HG03103 (cell line): ENCODE data around the gene IL17RC.
"Not testable (repeated sequence)": the region's sequence is repeated elsewhere in the genome, so short reads cannot be mapped to it uniquely, and the experiment has no call there.

Experiments
- ATAC-seq: cut with Tn5 transposase; IDR thresholded peaks from one replicate; pipeline ENCODE4 v1.9.1; 2021; ENCODE audit warnings: low read depth; ENCODE audit not compliant: unreplicated experiment

The IL17RC gene

DNA sequence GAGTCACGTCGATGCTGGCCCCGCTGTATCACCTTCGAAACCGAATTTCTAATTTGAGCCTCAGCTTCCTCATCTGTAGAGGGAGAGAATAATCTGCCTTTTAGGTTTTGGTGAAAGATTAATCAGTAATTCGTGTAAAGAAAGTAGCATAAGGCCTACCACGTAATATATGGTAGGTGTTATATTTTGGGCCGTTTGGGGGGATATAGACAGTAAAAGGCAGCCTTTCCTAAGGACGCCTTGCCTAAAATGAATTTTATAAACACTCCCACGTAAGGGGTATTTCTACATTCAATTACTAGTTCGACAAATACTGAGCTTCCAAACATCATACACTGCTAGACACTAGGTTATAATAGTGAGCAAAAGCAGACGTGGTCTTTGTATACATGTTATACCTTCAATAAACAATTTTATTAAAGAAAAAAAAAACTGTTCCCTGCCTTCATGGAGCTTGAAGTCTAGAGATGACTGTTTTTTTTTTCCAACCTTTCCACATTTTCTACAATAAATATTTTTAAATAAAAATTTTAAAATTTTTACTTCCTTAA is 25.8 kb upstream of the IL17RC start:
- ATAC-seq = no peak

DNA sequence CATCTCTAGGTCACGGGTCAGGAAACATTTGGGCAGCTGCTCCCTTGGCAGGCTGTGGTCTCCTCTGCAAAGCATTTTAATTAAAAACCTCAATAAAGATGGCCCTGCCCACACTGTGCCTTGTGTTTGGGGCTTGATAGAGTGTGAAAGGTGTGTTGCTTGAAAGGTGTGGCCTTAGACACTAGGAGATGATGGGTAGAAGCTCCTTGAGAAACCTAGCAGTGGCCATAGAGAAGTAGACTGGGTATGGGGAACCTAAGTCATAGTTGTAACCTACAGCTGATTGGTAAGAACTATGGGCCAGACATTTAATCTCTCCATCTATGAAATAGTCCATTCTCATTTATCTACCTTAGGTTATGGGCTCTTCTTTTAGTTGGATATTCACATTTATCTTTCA is 23.2 kb upstream of the IL17RC start:
- no peak for ATAC-seq

DNA sequence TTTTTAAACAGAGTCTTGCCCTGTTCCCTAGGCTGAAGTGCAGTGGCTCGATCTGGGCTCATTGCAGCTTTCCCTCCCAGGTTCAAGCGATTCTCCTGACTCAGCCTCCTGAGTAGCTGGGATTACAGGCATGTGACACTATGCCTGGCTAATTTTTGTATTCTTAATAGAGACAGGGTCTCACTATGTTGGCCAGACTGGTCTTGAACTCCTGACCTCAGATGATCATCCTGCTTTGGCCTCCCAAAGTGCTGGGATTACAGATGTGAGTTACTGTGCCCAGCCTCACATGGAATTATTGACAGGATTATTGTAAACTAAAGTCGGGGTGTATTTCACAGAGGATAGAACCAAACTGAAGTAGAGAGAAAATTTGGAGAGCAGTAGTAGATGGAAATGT is 21.2 kb upstream of the IL17RC start:
- ATAC-seq = not testable (repeated sequence)

DNA sequence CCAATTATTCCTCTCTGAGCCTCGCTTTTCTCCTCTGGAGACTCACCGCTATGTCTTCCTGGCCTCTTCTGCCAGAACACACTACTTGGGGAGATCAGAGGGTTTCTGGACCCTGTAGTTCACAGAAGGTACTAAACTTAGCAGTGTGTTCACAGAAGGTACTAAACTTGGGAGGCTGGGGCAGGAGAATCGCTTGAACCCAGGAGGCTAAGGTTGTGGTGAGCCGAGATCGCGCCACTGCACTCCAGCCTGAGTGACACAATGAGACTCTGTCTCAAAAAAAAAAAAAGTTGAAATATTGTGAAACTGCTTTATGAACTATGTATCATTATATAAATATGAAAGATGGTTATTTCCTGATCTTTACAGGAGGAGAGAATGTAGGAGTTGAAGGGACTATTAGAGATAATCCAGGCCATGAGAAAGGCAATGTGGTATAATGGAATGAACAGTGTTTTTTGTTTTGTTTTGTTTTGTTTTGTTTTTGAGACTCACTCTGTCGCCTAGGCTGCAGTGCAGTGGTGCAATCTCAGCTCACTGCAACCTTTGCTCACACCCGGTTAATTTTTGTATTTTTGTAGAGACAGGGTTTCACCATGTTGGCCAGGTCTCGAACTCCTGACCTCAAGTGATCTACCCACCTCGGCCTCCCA is 20.0 kb upstream of the IL17RC start:
- ATAC-seq = not testable (repeated sequence)

DNA sequence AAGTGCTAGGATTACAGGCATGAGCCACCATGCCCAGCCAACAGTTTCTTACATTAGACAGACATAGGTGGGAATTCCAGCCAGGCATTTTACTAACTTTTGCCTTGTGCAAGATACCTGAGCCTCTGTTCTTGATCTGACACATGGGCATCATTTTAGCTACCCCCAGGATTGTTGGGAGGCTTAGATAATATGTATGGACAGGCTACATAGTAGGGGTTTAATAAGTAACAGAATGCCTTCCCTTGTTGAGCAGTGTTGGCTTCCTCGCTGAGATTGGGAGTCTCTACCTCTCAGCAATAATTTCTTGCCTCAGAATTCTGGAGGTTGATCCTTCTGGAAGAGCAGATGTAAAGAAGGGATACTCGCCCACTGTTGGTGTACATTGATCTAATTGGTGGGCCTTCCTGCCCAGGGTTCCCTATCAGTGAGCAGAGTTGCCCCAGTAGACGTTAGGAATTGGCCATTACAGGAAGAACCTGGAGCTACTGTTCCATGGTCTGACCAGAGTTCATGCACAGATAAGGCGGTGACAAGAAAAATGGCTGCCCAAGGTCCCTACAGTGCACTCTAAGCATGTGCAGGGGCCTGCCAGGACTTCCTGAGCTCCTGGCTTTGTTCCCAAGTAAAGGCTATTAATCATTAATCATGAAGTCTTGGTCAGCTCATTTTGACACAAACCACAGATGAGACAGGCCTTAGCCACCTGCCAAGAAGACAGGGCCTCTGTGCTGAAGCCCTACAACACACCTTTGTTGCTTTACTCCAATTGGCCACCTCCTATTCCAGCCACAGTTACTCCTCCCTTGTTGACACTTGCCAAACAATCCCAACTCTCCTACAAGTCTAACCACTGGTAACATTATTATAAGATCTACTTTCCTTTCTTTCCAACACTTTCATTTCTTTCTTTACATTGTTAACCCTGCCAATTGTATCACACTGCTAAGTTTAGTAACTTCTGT is 19.2 kb upstream of the IL17RC start:
- ATAC-seq = no peak

DNA sequence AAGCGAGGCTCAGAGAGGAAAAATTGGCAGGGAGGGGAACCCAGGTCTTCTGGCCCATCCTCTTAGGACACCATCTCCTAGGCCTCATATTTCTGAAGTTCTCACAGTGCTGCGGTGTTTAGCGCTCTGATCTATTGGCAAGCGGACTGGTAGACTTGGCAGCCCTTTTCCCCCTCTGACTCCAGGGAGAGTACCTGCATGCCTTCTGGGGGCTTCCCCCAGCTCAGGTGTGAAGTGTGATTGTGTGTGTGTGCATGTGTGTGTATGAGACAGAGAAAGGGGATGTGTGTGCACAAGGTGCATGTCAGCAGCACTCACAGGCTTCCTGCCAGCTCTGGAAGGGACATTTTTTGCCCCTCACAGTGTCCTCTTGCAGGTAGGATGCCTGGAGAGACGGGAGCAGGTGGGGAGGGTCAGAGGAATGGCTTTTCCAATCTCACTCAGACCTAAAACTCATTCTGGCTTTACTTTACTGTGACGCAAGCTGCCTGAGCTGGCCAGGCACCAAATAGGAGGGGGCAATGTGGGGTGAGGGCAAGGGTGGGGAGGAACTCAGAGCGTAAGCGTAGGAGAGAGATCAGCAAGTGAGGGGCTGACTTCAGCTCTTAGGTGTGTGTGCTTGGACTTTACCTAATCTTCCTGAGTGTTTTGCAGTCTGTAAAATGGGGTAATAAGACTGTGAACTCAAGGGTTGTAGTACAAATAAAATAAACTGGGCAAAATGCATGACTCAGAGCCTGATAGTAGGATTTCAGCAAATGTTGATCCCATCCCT is 18.2 kb upstream of the IL17RC start:
- no peak for ATAC-seq

DNA sequence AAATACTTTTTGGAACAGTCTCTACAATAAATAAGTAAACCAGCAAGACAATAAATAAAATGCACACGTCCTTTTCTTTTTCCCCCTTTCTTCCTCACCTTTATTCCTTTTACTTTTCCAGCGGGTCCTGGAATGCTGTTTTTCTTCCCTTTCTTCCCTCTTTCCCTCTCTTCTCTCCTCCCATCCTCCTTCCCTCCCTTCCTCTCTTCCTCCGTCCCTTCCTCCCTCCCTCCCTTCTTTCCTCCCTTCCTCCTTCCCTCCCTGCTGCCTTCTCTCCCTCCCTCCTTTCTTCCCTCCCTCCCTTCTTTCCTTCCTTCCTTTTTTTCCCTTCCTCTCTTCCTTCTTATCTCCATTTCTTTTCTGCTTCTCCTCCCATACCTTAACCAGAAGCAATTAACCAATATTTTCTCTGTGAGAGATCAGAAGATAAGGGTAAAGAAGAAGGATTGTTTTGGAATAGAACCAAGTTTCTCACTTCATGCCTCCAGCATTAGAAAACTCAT is 17.6 kb upstream of the IL17RC start:
- ATAC-seq = no peak

DNA sequence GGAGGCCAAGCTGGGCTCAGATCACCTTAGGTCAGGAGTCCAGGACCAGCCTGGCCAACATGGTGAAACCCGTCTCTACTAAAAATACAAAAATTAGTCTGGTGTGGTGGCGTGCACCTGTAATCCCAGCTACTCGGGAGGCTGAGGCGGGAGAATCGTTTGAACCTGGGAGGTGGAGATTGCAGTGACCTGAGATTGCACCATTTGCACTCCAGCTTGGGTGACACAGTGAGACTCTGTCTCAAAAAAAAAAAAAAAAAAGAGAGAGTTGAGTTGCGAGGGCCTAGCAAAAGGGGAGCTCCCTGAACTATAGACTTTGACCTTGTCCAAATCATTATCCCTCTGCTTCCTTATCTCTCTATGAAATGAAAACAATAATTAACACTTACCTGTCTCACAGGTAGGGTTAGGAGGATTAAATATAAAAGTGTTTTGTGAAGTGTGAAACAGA is 15.9 kb upstream of the IL17RC start:
- ATAC-seq = not testable (repeated sequence)

DNA sequence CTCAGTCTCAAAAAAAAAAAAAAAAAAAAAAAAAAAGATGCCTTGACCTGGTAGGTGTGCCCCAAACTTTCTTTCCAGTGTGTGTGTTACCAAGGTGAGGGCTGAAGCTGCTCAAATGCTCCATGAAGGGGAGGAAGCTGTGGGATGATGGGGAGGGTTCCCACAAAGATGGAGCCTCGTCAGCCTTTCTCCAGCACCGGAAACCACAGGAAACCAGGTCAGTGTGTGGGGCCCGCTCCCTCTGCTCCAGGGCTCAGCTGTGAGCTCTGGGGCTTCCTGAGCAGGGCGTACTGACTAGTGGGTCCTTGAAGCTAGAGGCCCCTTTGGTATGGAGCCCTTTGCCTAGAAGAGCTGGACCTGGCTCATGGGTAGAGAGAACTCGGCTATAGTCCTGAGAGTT is 14.9 kb upstream of the IL17RC start:
- ATAC-seq = no peak

DNA sequence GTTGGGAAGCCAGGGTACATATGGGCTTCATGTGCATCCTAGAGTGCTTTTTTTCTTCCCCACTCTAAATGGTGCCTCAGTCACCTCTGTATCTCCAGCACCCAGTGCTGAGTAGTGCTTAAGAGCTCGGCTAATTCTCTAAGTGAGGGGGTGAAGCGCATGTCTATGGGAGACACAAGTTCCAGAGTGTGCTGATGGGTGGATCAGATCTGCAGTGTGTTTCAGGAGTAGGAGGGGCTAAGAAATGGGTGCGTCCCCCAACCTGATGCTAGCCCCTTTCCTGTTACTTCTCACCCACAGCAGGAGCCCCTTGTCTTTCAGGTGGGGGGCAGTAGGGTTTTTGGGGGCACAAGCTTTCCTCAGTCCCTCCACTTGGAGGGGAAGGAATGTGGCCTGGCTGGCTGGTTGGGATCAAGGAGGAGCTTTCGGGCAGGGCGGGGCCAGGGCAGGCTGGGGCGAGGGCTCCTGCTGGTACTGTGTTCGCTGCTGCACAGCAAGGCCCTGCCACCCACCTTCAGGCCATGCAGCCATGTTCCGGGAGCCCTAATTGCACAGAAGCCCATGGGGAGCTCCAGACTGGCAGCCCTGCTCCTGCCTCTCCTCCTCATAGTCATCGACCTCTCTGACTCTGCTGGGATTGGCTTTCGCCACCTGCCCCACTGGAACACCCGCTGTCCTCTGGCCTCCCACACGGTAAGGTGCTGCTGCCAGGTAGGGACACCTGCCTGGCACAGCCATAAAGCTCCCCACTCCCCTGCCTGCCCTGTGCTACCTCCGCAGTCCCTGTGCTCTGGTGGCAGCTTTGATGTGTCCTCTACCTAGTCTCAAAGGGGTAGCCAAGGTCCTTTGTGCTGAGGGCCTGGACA is 14.3 kb upstream of the IL17RC start, which contains the start of gene IL17RE:
Gene IL17RE (plus strand): TSS at position 477 of the 866 bp plus-strand sequence. CDS start 85 bp downstream, at position 562.
- no peak for ATAC-seq

DNA sequence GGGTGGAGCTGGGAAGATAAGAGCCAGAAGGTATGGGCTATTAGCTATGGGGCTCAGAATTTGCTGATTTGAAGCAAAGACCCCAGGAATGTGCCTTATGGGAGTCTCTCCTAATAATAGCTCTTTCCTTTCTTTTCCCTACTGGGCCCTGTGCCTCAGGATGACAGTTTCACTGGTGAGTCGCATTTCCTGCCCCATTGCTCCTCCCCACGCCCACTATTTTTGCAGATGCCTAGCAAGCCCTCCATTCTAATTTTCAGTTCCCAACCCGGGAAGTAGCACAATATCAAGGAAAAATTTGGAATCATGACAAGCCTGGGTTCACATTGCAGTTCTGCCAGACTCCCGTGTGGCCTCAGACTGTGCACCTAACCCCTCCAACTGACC is 13.7 kb upstream of the IL17RC start:
- ATAC-seq = no peak

DNA sequence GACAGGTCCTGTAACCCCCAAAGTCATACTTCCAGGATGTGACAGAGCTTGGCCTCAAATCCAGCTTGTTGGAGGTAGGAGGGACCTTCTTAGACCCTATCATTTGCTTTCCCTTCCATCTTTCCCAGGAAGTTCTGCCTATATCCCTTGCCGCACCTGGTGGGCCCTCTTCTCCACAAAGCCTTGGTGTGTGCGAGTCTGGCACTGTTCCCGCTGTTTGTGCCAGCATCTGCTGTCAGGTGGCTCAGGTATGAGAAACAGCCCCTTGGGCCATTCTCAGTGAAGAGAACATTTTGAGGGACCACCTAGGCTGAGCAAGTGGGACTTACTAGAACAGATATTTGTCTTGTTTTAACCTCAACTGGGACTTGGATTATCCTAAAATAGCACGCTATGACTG is 13.0 kb upstream of the IL17RC start:
- no peak for ATAC-seq

DNA sequence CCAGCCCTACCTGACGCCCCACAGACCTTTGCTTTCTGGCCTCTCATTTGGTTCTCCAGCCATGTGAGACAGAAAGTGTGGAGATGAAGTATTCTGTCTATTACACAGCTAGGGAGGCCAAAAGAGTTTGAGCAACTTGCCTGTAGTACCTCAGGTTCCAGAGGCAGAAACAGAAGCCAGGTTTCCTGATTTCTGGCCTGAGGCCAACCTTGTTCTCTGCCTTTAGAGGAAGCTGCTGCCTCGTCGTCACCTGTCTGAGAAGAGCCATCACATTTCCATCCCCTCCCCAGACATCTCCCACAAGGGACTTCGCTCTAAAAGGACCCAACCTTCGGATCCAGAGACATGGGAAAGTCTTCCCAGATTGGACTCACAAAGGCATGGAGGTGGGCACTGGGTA is 10.4 kb upstream of the IL17RC start:
- no peak for ATAC-seq

DNA sequence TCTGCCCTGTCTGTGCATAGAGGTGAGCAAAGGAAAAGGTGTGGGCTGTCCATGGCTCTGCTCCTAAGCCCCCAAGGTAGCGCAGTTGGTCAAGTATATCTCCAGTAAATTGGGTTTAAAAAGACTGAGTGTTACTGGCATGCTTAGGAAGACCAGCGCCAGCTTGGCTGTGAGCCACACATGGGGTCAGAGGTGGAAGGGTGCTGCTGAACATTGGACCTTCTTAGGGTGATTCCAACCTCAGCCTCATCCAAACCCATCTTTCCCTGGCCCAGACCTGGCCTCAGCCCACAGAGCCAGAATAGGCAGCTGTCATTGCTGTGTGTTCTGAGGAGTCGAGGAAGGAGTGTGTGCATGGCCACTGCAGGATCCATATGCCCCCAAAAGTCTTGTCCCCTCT is 8.6 kb upstream of the IL17RC start:
- ATAC-seq = no peak

DNA sequence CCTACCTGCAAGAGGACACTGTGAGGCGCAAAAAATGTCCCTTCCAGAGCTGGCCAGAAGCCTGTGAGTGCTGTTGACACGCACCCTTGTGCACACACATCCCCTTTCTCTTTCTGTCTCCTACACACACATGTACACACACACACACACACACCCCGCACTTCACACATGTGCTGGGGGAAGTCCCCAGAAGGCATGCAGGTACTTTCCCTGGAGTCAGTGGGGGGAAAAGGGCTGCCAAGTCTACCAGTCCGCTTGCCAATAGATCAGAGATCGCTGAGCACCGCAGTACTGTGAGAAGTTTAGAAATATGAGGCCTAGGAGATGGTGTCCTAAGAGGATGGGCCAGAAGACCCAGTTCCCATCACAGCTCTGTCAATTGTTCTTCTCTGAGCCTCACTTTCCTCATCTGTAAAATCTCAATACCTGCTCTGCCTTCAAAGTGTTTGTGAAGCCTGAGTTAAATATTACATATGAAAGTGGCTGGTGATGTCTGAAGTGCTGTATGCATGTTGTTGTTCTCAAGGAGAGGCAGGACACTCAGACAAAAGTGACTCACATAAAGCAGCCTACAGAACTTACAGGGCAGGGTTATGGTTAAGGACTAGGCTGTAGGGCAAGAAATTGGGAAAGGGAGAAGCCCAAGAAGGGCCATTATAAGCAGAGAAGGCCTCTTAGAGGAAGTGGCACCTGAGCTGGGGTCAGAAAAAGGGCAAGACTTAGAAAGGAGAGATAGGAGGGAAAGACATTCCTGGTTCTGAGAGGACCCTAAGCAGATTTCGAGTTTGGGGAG is 7.5 kb upstream of the IL17RC start:
- ATAC-seq = no peak

DNA sequence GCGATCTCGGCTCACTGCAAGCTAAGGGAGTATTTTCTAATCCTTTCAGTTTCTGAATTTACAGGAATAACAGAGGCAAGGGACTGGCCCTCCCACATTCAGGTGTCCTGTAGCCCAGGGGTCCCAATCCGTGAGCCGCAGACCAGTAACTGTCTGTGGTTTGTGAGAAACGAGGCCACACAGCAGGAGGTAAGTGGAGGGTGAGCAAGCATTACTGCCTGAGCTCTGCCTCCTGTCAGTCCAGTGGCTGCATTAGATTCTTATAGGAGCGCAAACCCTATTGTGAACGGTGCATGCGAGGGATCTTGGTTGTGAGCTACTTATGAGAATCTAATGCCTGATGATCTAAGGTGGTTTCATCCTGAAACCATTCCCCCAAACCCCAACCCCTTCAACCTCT is 5.0 kb upstream of the IL17RC start:
- no peak for ATAC-seq

DNA sequence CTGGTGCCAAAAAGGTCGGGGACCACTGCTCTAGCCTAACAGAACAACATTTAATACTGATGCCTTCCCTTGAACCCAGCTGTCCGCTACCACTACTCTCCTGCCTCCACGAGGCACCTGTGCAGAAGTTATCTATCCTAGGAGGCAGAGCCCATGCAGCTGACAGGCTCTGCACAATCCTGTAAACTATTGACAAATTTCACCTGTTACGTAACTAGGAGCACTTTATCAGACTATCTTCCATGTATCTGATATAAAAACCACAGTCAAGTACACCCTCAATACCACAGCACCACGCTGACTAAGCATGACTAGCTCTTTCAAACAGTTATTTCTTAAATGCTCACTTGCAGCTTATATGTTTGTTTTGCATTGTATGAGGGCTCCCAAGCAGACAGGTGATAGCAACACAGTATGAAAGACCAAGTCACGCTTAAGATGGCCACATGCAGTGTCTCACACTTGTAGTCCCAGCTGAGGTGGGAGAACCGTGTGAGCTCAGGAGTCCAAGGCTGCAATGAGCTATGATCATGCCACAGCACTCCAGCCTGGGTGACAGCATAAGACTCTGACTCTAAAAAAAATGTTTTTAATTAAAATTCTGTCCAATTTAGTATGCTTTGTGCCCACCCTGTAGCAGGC is 4.5 kb upstream of the IL17RC start:
- ATAC-seq = no peak

DNA sequence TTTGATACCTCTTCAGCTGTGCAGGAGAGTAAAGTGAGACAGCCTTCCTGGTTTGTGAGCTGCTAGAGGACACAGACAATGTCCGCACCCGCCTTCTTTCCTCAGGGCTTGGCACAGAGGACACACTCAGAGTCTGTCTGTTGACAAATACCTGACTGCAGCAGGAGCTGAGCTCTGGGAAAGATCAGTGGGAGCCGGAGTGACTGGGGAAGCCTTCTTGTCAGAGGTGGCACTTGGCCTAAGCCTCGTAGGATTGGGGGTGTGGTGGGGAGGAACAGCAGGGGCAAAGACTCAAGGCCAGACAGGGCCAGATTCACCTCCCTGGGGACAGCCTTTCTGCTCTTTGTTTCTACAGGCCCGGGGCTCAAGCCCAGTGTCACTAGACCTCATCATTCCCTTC is 3.3 kb upstream of the IL17RC start:
- ATAC-seq = no peak
